MM.1S (cell line): ENCODE data around the gene GPS1.

ENCODE experiments used
- DNase-seq: peaks from one replicate; pipeline ENCODE4 v3.0.0-alpha.2; 2015
- H2AFZ ChIP-seq: fragments of 300-600 bp; sonication (generic); 2 replicates; pipeline ENCODE4 v1.6.0; 2016; ENCODE audit warnings: antibody characterized with exemption, low read length
- H3F3A ChIP-seq: fragments of 300-600 bp; sonication (generic); 2 replicates; pipeline ENCODE4 v1.6.1; 2016; ENCODE audit warnings: mild to moderate bottlenecking, antibody characterized with exemption, low read length, moderate library complexity, mixed read lengths; ENCODE audit not compliant: insufficient read depth
- H3K27ac ChIP-seq: fragments of 300-600 bp; sonication (generic); 2 replicates; pipeline ENCODE4 v1.5.1; 2016; ENCODE audit warnings: mild to moderate bottlenecking, low read length
- H3K27me3 ChIP-seq: fragments of 300-600 bp; sonication (generic); replicated peaks from 2 replicates; pipeline ENCODE4 v1.6.0; 2016; ENCODE audit warnings: low read length; ENCODE audit not compliant: insufficient read depth
- H3K36me3 ChIP-seq: fragments of 300-600 bp; sonication (generic); replicated peaks from 2 replicates; pipeline ENCODE4 v1.6.1; 2016; ENCODE audit warnings: mild to moderate bottlenecking, low read length, mixed read lengths; ENCODE audit not compliant: insufficient read depth
- H3K4me1 ChIP-seq: fragments of 300-600 bp; sonication (generic); 2 replicates; pipeline ENCODE4 v1.6.1; 2016; ENCODE audit warnings: low read length, mixed read lengths
- H3K4me2 ChIP-seq: fragments of 300-600 bp; sonication (generic); 2 replicates; pipeline ENCODE4 v1.6.0; 2016; ENCODE audit warnings: low read depth, low read length
- H3K4me3 ChIP-seq: fragments of 300-600 bp; sonication (generic); 2 replicates; pipeline ENCODE4 v1.5.1; 2016; ENCODE audit warnings: low read length, mixed read lengths
- H3K79me2 ChIP-seq: fragments of 300-600 bp; sonication (generic); 2 replicates; pipeline ENCODE4 v1.6.1; 2016; ENCODE audit warnings: mixed run types, low read length, mixed read lengths
- H3K9ac ChIP-seq: fragments of 300-600 bp; sonication (generic); 2 replicates; pipeline ENCODE4 v1.6.1; 2016; ENCODE audit warnings: low read length, mixed read lengths
- H3K9me2 ChIP-seq: fragments of 300-600 bp; sonication (generic); replicated peaks from 2 replicates; pipeline ENCODE4 v1.6.1; 2016; ENCODE audit warnings: mild to moderate bottlenecking, low read length, mixed read lengths; ENCODE audit not compliant: insufficient read depth
- H3K9me3 ChIP-seq: fragments of 300-600 bp; sonication (generic); replicated peaks from 2 replicates; pipeline ENCODE4 v1.6.1; 2016; ENCODE audit warnings: mild to moderate bottlenecking, low read length, mixed read lengths; ENCODE audit not compliant: insufficient read depth
- H4K20me1 ChIP-seq: fragments of 300-600 bp; sonication (generic); 2 replicates; pipeline ENCODE4 v1.6.1; 2016; ENCODE audit warnings: mild to moderate bottlenecking, low read length, moderate library complexity, mixed read lengths; ENCODE audit not compliant: insufficient read depth
- EZH2 ChIP-seq: fragments of 300-600 bp; sonication (generic); optimal IDR thresholded peaks from 2 replicates; pipeline ENCODE3; 2017; ENCODE audit warnings: low read depth, mild to moderate bottlenecking, antibody characterized with exemption, low read length, mixed read lengths
- EZH2phosphoT487 ChIP-seq: fragments of 300-600 bp; sonication (generic); IDR thresholded peaks from 2 replicates; pipeline ENCODE4 v1.6.1; 2018; ENCODE audit warnings: antibody characterized with exemption, low read length
- TF ChIP-seq, protein P1 (sequence below): fragments of 300-600 bp; sonication (generic); IDR thresholded peaks from 2 replicates; pipeline ENCODE4 v1.5.1; 2016; ENCODE audit warnings: antibody characterized with exemption, low read length, mixed read lengths

Gene GPS1

DNA sequence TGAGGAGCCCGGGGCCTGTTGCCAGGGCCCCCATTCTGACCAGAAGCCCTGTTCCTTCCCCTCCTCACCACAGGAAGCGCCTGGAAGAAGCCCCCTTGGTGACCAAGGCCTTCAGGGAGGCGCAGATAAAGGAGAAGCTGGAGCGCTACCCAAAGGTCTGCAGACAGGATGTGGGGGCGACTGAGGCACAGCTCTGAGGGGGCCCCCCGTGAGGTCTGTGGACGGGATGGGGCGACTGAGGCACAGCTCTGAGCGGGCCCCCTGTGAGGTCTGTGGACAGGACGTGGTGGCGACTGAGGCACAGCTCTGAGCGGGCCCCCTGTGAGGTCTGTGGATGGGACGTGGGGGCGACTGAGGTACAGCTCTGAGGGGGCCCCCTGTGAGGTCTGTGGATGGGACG, 42.3 kb upstream of the GPS1 start:
- Histone ChIP-seq H3K9me3 (no peaks in the 10 kb centered on the region), H3K9me2 (no peaks in the 10 kb centered on the region), H3K79me2 (no peaks in the 10 kb centered on the region), H3K4me3 (no peak overlapping the region), H3K9ac (no peak overlapping the region), H4K20me1 (no peaks in the 10 kb centered on the region), H3K27ac (no peak overlapping the region), H3K4me1 (no peaks in the 10 kb centered on the region), H3K4me2 (no peak overlapping the region), H3K27me3 (no peaks in the 10 kb centered on the region), H3K36me3 (no peaks in the 10 kb centered on the region), H2AFZ (no peak overlapping the region), H3F3A (no peaks in the 10 kb centered on the region)
- DNase-seq: no peak
- no peak for TF ChIP-seq EZH2

DNA sequence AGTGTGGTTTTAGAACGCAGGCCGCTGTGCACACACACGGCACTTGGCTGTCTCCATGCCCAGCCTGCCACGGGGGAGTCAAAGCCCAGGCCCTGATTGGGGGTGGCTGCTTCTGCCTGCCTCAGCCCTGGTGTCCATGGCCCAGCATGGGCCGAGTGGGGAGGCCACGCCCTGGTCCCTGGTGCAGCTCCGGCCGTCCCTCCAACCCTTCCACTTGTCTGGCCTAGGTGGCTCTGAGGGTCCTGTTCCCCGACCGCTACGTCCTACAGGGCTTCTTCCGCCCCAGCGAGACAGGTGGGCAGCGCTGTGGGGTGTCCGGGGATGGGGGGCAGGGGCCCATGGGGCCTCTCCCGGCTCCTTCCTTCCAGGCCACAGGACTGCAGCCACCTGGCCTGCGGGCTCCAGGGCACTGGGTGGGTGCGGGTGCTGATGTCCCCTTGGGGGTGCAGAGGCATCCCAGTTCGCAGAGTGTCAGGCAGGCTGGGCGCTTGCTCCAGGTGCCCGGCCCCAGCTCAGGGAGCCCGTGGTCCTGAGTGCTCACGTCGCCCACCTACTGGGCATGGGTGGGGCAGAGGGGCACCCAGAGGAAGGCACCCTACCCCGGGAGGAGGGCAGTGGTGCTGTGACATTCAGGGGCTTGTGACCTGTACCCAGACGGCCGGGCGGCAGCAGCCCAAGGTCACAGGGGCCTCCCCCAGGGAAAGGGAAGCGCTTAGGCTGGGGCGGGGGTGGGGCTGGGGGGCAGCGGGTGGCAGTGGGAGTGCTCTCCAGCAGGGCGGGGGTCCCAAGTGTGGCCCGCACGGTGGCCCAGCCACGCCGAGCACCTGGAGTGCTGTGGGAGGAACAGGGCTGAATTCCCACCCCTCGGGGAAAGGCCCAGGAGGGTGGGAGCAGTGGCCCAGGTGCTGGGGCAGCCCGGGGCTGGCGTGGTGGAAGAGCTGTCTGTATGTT, 40.8 kb upstream of the GPS1 start:
- Histone ChIP-seq H3K27me3 (no peaks in the 10 kb centered on the region), H3K9me2 (no peaks in the 10 kb centered on the region), H3F3A (no peaks in the 10 kb centered on the region), H3K36me3 (no peaks in the 10 kb centered on the region), H3K9me3 (no peaks in the 10 kb centered on the region), H3K27ac (no peak overlapping the region), H3K4me3 (no peak overlapping the region), H4K20me1 (no peaks in the 10 kb centered on the region), H3K4me2 (no peak overlapping the region), H2AFZ (no peak overlapping the region), H3K9ac (no peak overlapping the region), H3K79me2 (no peaks in the 10 kb centered on the region), H3K4me1 (no peaks in the 10 kb centered on the region)
- TF ChIP-seq, protein P1, sequence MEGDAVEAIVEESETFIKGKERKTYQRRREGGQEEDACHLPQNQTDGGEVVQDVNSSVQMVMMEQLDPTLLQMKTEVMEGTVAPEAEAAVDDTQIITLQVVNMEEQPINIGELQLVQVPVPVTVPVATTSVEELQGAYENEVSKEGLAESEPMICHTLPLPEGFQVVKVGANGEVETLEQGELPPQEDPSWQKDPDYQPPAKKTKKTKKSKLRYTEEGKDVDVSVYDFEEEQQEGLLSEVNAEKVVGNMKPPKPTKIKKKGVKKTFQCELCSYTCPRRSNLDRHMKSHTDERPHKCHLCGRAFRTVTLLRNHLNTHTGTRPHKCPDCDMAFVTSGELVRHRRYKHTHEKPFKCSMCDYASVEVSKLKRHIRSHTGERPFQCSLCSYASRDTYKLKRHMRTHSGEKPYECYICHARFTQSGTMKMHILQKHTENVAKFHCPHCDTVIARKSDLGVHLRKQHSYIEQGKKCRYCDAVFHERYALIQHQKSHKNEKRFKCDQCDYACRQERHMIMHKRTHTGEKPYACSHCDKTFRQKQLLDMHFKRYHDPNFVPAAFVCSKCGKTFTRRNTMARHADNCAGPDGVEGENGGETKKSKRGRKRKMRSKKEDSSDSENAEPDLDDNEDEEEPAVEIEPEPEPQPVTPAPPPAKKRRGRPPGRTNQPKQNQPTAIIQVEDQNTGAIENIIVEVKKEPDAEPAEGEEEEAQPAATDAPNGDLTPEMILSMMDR: no peak
- TF ChIP-seq EZH2phosphoT487: no peak
- DNase-seq: no peak

DNA sequence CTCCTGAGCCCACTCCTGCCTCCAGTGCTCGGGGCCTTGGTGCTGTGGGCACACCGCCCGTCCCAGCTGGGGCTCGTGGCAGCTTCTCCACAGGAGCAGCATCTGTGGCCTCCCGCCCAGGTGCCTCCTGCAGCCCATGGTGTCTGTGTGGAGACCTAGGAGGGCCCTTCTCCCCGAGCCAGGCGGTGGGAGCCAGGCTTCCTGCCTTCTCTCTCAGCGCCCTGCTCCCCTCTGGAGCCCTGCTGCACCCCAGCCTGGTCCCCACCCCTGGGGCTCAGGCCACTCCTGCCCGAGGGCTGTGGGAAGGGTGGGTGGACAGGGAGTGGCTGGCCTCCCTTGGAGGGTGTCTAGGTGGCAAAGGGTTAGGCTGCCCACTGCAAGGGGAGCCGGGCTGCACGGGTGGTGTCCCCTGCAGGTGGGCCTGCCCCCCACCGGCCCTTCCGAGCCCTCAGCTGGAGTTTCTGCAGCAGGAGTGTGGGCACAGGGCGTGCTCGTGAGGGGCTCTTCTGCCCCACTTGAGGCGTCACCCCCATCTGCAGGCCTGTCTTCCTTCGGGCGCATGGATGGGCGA, 40.0 kb upstream of the GPS1 start:
- Histone ChIP-seq H3K4me2 (no peak overlapping the region), H3K27me3 (no peaks in the 10 kb centered on the region), H3K79me2 (no peaks in the 10 kb centered on the region), H3K9me2 (no peaks in the 10 kb centered on the region), H3K4me1 (no peaks in the 10 kb centered on the region), H2AFZ (no peak overlapping the region), H3K9ac (no peak overlapping the region), H3K27ac (no peak overlapping the region), H3K9me3 (no peaks in the 10 kb centered on the region), H3K36me3 (no peaks in the 10 kb centered on the region), H4K20me1 (no peaks in the 10 kb centered on the region), H3K4me3 (no peak overlapping the region), H3F3A (no peaks in the 10 kb centered on the region)
- TF ChIP-seq, protein P1: no peak
- TF ChIP-seq EZH2 (no peak), EZH2phosphoT487 (no peak)
- no peak for DNase-seq

DNA sequence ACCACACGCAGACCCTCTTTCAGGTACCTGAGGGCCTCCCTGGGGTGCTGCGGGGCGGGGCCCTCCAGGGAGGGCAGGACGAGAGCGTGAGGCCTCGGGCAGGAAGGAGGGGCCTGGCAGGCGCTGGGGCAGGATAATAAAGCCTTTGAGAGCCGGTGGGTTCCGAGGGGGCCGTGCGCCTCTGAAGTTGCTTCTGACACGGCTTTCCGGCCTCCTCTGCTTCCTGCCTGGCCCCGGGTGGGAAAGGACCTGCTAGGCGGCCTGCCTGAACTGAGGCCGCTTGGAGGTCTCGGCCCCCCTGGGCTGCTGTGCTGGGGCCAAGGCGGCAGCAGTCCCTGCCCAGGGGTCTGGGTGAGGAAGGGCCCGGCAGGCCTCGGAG, 39.4 kb upstream of the GPS1 start:
- no peaks in the 10 kb centered on the region for H4K20me1 ChIP-seq
- no peaks in the 10 kb centered on the region for H3K36me3 ChIP-seq
- H3K27me3 ChIP-seq: no peaks in the 10 kb centered on the region
- H3K9me3 ChIP-seq: no peaks in the 10 kb centered on the region
- no peak overlapping the region for H2AFZ ChIP-seq
- no peak overlapping the region for H3K9ac ChIP-seq
- no peaks in the 10 kb centered on the region for H3K4me1 ChIP-seq
- no peaks in the 10 kb centered on the region for H3K79me2 ChIP-seq
- H3K4me3 ChIP-seq: no peak overlapping the region
- no peak overlapping the region for H3K4me2 ChIP-seq
- no peaks in the 10 kb centered on the region for H3F3A ChIP-seq
- H3K9me2 ChIP-seq: no peaks in the 10 kb centered on the region
- DNase-seq: no peak
- no peak overlapping the region for H3K27ac ChIP-seq
- TF ChIP-seq, protein P1: no peak
- TF ChIP-seq EZH2phosphoT487: no peak
- no peak for TF ChIP-seq EZH2
